ENCODE measurements around the gene CCNL2.

The CCNL2 gene

DNA sequence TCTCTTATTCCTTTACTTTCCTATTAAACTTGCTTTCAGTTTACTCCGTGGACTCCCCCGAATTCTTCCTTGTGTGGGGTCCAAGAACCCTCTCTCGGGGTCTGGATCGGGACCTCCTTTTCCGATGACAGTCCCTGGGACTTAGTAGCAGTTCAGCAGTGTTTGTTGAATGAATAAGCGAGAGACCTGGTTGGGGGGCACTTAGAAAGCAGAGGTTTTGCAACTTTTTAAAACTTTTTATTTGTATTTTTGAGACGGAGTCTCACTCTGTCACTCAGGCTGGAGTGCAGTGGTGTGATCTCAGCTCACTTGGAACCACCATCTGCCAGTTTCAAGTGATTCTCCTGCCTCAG lies 24.1 kb upstream of the CCNL2 start:
- Histone ChIP-seq H3K36me3 (replicated peaks; ENCODE audit: insufficient read depth, low read length) (no peaks in the 10 kb centered on the region), H3K4me2 (ENCODE audit: low read depth, low read length) (no peak overlapping the region), H3K27me3 (replicated peaks; ENCODE audit: insufficient read depth, low read length) (peaks cover 24% of the 10 kb centered on the region), H4K20me1 (ENCODE audit: insufficient read depth, low read length) (no peaks in the 10 kb centered on the region), H2AFZ (ENCODE audit: low read length) (no peak overlapping the region), H3K4me1 (ENCODE audit: low read length) (0 out of 2 replicates have a peak, but pooled peaks cover 2% of the 10 kb centered on the region), H3F3A (ENCODE audit: insufficient read depth, low read length) (no peaks in the 10 kb centered on the region), H3K27ac (ENCODE audit: low read length) (no peak overlapping the region), H3K9me3 (replicated peaks; ENCODE audit: insufficient read depth, low read length) (no peaks in the 10 kb centered on the region), H3K9ac (ENCODE audit: low read length) (no peak overlapping the region), H3K4me3 (ENCODE audit: low read length) (no peak overlapping the region), H3K79me2 (ENCODE audit: low read length) (no peaks in the 10 kb centered on the region), H3K9me2 (replicated peaks; ENCODE audit: insufficient read depth, low read length) (no peaks in the 10 kb centered on the region)
- DNase-seq, result no peak
- TF ChIP-seq EZH2 (optimal IDR thresholded peaks at IDR 0.05; ENCODE audit: low read depth, low read length), result no peak

DNA sequence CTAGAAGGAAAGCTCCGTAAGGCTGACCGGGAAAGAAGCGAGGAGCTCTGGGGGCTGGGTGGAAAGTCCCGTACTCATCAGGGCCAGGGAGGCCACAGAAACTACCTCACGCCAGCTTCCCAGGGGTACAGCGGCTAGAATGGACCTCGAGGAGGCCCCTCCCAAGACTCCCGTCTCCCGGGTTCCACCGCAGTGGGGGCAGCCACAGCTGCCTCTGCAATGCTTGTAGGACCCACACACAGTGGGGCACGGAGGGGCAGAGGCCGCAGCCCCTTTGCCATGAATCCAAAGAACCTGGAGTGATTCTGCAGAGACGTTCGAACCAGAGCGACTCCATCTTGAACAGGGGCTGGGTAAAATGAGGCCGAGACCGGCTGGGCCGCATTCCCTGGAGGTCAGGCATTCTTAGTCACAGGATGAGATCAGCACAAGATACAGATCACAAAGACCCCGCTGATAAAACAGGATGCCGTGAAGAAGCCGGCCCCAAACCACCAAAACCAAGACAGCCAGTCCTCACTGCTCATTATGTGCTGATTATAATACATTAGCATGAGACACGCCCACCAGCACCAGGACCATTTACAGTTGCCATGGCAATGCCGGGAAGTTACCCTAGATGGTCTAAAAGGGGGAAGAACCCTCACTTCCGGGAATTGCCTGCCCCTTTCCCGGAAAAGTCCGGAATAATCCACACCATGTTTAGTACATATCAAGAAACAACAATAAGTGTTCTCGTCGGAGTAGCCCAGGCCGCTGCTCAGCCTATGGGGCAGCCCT lies 23.5 kb upstream of the CCNL2 start:
- Histone ChIP-seq H3K4me2 (ENCODE audit: low read depth, low read length) (no peak overlapping the region), H3K9ac (ENCODE audit: low read length) (no peak overlapping the region)

DNA sequence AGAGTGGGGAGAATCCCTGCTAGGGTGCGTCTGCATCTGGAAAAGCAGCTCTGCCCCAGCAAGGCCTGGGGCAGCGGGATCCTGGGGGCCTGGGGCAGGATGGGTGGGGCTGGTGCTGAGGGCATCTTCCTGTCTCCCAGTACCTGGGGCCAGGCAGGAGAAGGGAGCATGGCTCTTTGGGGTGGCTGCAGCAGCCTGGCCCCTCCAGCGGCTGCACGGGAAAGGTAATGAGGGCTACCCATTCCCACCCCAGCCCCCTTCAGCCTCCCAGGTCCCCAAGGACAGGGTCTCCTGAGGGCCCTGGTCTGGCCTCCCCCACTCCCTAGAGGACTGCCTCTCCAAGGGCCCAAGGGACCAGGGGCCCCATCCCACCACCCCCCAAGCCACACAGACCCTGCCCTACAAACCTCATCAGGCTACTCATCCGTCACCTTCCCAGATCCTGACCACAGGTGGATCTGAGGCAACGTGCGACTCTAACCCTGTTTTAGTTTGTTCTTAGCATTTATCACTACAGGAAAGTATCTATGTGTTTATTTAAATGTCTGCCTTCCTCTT lies 22.9 kb upstream of the CCNL2 start:
- no peak for TF ChIP-seq EZH2 (optimal IDR thresholded peaks at IDR 0.05; ENCODE audit: low read depth, low read length)
- TF ChIP-seq EZH2phosphoT487 (IDR thresholded peaks at IDR 0.05; ENCODE audit: low read length), result no peak
- TF ChIP-seq, protein P1, sequence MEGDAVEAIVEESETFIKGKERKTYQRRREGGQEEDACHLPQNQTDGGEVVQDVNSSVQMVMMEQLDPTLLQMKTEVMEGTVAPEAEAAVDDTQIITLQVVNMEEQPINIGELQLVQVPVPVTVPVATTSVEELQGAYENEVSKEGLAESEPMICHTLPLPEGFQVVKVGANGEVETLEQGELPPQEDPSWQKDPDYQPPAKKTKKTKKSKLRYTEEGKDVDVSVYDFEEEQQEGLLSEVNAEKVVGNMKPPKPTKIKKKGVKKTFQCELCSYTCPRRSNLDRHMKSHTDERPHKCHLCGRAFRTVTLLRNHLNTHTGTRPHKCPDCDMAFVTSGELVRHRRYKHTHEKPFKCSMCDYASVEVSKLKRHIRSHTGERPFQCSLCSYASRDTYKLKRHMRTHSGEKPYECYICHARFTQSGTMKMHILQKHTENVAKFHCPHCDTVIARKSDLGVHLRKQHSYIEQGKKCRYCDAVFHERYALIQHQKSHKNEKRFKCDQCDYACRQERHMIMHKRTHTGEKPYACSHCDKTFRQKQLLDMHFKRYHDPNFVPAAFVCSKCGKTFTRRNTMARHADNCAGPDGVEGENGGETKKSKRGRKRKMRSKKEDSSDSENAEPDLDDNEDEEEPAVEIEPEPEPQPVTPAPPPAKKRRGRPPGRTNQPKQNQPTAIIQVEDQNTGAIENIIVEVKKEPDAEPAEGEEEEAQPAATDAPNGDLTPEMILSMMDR (IDR thresholded peaks at IDR 0.05; ENCODE audit: low read length), result no peak
- DNase-seq, result no peak
- H3F3A ChIP-seq (ENCODE audit: insufficient read depth, low read length), result no peaks in the 10 kb centered on the region
- peaks cover 8% of the 10 kb centered on the region for H3K4me1 ChIP-seq (ENCODE audit: low read length)
- H4K20me1 ChIP-seq (ENCODE audit: insufficient read depth, low read length), result no peaks in the 10 kb centered on the region
- no peak overlapping the region for H3K4me3 ChIP-seq (ENCODE audit: low read length)
- H3K9me2 ChIP-seq (replicated peaks; ENCODE audit: insufficient read depth, low read length), result no peaks in the 10 kb centered on the region
- no peaks in the 10 kb centered on the region for H3K36me3 ChIP-seq (replicated peaks; ENCODE audit: insufficient read depth, low read length)
- no peak overlapping the region for H2AFZ ChIP-seq (ENCODE audit: low read length)
- no peaks in the 10 kb centered on the region for H3K9me3 ChIP-seq (replicated peaks; ENCODE audit: insufficient read depth, low read length)
- no peak overlapping the region for H3K27ac ChIP-seq (ENCODE audit: low read length)
- H3K79me2 ChIP-seq (ENCODE audit: low read length), result no peaks in the 10 kb centered on the region
- H3K9ac ChIP-seq (ENCODE audit: low read length), result no peak overlapping the region
- no peak overlapping the region for H3K4me2 ChIP-seq (ENCODE audit: low read depth, low read length)
- peaks cover 22% of the 10 kb centered on the region for H3K27me3 ChIP-seq (replicated peaks; ENCODE audit: insufficient read depth, low read length)

More for the DNA sequence above, 23.5 kb upstream of the CCNL2 start:
- Histone ChIP-seq H3K9me2 (replicated peaks; ENCODE audit: insufficient read depth, low read length) (no peaks in the 10 kb centered on the region), H3K36me3 (replicated peaks; ENCODE audit: insufficient read depth, low read length) (no peaks in the 10 kb centered on the region), H3K27ac (ENCODE audit: low read length) (no peak overlapping the region), H2AFZ (ENCODE audit: low read length) (no peak overlapping the region), H3K4me3 (ENCODE audit: low read length) (no peak overlapping the region), H3K9me3 (replicated peaks; ENCODE audit: insufficient read depth, low read length) (no peaks in the 10 kb centered on the region), H3F3A (ENCODE audit: insufficient read depth, low read length) (no peaks in the 10 kb centered on the region), H3K79me2 (ENCODE audit: low read length) (no peaks in the 10 kb centered on the region), H3K27me3 (replicated peaks; ENCODE audit: insufficient read depth, low read length) (peaks cover 22% of the 10 kb centered on the region), H4K20me1 (ENCODE audit: insufficient read depth, low read length) (no peaks in the 10 kb centered on the region), H3K4me1 (ENCODE audit: low read length) (peaks cover 7% of the 10 kb centered on the region)
- TF ChIP-seq EZH2phosphoT487 (IDR thresholded peaks at IDR 0.05; ENCODE audit: low read length) (no peak), EZH2 (optimal IDR thresholded peaks at IDR 0.05; ENCODE audit: low read depth, low read length) (no peak)
- TF ChIP-seq, protein P1 (IDR thresholded peaks at IDR 0.05; ENCODE audit: low read length), result no peak
- DNase-seq, result no peak
